OCI-LY1 (cell line): ENCODE data around the gene IGF1R.

Experiments
- CTCF ChIP-seq: fragments of 200-600 bp; sonication (generic), shearing (Covaris generic); IDR thresholded peaks from 2 replicates; pipeline ENCODE4 v1.5.1; 2017; ENCODE audit warnings: mild to moderate bottlenecking, antibody characterized with exemption, low read length, moderate library complexity, mixed read lengths
- EZH2 ChIP-seq: fragments of 200-600 bp; sonication (generic), shearing (Covaris generic); IDR thresholded peaks from 2 replicates; pipeline ENCODE4 v1.8.0; 2017; ENCODE audit warnings: borderline replicate concordance, mixed run types, mild to moderate bottlenecking, antibody characterized with exemption, low read length, moderate library complexity, mixed read lengths

GRCh38 chr15:98931004-98931403, 282.7 kb downstream of the IGF1R start:
- TF ChIP-seq CTCF = no peak
- TF ChIP-seq EZH2 = no peak
